CD4-positive, alpha-beta T cell treated with Interleukin-6 for 4 hours (primary cell): Measurements from ENCODE around the gene DBNDD1.

Source experiments
- DNase-seq: peaks from one replicate; pipeline ENCODE4 v3.0.0-alpha.2; 2020; ENCODE audit warnings: mixed read lengths

DBNDD1 gene

DNA sequence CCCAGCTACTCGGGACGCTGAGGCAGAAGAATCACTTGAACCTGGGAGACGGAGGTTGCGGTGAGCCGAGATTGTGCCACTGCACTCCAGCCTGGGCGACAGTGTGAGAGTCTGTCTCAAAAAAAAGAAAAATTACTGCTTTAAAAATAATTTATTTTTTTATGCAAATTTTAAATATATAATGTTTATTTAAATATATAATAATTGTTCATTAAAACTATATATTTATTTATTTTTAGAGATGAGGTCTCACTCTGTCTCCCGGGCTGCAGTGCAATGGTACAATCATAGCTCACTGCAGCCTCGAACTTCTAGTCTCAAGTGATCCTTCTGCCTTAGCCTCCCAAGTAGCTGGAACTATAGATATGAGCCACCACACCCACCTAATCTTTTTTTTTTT, 15.2 kb upstream of the DBNDD1 start:
- DNase-seq = no peak

DNA sequence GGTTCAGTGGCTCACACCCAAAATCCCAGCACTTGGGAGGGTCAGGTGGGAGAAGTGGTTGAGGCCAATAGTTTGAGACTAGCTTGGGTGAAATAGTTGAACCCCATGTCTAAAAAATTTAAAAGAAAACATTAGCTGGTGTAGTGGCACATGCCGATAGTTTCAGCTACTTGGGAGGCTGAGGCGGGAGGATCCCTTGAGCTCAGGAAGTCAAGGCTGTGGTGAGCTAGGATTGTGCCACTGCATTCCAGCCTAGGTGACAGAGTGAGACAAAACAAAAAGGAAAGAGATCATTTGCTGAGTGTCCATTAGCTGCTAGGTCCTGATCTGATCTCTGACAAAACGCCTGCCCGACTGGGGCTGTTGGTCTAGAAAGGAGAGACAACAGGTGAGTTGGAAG, 14.1 kb upstream of the DBNDD1 start:
- DNase-seq = no peak

DNA sequence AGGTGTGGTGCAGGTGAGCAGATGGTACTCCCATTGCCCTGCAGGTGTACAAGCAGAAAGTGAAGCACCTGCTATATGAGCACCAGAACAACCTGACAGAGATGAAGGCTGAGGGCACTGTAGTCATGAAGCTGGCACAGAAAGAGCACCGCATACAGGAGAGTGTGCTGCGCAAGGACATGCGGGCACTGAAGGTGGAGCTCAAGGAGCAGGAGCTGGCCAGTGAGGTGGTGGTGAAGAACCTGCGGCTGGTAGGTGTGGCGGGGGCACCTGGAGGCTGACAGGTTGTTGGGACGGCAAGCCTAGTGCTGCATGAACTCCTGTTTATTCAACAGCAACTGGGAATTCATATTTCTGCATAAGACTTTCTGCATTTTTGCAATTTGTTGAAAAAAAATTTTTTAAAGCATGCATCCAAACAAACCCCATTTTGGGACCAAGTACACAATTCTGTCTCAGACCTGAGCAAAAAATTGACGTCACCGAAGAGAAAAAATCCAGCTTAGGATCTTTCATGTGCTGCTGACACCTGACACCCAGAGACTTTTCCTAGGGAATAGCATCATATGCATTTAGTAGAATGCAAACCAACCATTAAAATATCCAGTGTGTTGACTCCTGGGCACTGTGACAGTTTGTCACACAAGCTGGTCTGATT, 13.5 kb upstream of the DBNDD1 start:
- DNase-seq = no peak

DNA sequence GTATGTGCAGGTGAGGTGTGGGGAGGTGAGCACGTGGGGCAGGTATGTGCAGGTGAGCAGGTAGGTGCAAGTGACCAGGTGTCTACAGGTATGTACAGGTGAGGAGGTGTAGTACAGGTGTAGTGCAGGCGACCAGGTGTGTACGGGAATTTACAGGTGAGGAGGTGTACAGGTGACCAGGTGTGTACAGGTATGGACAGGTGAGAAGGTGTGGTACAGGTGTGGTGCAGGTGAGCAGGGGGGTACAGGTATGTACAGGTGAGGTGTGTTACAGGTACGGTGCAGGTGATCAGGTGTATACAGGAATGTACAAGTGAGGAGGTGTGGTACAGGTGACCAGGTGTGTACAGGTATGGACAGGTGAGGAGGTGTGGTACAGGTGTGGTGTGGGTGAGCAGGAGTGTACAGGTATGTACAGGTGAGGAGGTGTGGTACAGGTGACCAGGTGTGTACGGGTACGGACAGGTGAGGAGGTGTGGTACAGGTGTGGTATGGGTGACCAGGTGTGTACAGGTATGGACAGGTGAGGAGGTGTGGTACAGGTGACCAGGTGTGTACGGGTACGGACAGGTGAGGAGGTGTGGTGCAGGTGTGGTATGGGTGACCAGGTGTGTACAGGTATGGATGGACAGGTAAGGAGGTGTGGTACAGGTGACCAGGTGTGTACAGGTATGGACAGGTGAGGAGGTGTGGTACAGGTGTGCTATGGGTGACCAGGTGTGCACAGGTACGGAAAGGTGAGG, 12.8 kb upstream of the DBNDD1 start:
- no peak for DNase-seq

DNA sequence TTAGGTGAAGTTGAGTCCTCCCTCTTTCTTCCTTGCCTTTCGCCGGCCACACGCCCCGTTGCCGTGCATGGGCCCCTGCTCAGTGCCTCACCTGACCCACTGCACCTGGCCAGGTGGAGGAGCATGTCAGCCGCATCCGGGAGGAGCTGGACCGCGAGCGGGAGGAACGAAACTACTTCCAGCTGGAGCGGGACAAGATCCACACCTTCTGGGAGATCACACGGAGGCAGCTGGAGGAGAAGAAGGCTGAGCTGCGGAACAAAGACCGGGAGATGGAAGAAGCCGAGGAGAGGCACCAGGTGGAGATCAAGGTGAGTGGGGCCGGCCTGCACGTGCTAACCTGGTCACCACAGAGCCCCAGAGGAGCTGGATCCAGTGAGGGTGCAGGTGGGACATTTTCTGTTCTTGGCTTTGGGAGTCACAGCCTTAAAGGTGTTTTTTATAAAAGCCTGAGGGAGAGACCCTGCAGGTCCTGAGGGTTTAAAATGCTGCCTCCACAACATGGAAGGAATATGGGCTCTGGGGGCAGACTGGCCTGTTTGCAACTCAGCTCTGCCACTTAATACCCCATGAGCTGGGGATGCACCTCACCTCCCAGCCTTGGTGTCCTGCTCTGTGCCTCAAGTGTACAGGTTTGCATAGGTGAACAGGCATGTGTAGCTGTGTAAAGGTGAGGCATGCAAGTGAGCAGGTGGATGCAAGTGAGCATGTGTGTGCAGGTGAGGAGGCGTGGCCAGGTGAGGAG, 12.1 kb upstream of the DBNDD1 start:
- DNase-seq = no peak

- no peak for DNase-seq
Measured at GRCh38 chr16:90028985-90029384, 9.7 kb upstream of the DBNDD1 start.

GRCh38 chr16:90027611-90028010, 8.4 kb upstream of the DBNDD1 start:
- DNase-seq = no peak

- DNase-seq = peak; percentile 16
Measured at GRCh38 chr16:90026135-90026534, 6.9 kb upstream of the DBNDD1 start.

GRCh38 chr16:90023078-90023447, 3.8 kb upstream of the DBNDD1 start:
- no peak for DNase-seq

- DNase-seq = peak; percentile 85
Measured at GRCh38 chr16:90022209-90023077, 3.2 kb upstream of the DBNDD1 start.

DNA sequence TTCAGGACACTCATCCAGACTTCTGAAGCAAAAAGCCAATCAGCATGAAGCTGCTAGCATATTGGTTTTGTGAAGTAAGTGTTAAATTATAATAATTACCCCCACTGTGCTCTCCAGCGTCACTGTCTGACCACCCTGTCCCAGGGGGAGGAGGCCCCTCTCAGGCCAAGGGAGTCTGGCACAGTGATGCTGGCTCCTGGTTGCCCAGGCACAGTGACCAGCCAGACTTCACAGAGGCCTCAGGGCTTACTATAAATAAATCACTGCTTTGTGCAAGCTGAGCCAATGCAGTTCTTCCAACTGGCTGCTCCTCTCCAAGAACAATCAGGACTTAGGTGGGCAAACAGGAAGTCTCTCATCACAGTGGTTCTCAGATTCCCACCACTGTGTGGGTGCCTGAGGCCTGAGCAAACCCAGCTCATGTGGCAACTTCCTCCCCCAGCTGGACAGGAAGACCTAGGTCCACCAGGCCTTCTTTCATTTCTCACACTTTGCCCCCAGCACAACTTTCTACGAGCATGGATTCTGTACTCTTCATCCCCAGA, 1.7 kb upstream of the DBNDD1 start:
- no peak for DNase-seq

GRCh38 chr16:90020260-90020837, 1.1 kb upstream of the DBNDD1 start:
- DNase-seq = no peak

- peak; percentile 73 for DNase-seq
Measured at GRCh38 chr16:90019543-90020259, 445 bp upstream of the DBNDD1 start.

- no peak for DNase-seq
Measured at GRCh38 chr16:90018297-90018651, 982 bp downstream of the DBNDD1 start.

DNA sequence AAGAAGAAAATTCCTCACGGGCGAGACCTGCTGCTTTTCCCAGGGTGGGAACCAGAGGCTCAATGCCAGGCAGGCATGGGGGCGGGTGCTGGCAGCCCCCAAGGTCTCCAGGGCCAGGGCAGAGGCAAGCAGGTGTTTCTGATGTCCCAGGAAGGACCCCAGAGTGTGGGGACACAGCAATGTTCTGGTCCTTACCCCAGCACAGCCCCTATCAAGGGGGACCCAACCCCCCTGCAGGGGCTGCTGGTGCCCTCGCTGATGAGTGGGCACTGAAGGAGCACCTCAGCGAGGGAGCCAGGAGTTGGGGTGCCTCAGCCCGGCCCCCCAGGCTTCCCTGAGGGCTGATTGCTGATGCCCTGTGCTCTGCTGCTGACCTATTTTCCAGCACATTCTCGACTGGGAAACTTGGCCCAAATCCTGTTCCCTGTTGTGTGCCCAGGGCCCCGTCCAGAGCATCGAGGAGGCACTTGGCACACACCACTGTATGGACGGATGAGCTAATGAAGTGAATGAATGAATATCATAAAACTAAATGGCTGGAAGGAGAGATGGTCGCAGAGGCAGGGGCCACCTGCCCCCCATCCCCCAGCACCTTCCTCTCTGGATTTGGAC, 2.8 kb downstream of the DBNDD1 start:
- no peak for DNase-seq

GRCh38 chr16:90015586-90016338, 3.5 kb downstream of the DBNDD1 start:
- DNase-seq = no peak

DNA sequence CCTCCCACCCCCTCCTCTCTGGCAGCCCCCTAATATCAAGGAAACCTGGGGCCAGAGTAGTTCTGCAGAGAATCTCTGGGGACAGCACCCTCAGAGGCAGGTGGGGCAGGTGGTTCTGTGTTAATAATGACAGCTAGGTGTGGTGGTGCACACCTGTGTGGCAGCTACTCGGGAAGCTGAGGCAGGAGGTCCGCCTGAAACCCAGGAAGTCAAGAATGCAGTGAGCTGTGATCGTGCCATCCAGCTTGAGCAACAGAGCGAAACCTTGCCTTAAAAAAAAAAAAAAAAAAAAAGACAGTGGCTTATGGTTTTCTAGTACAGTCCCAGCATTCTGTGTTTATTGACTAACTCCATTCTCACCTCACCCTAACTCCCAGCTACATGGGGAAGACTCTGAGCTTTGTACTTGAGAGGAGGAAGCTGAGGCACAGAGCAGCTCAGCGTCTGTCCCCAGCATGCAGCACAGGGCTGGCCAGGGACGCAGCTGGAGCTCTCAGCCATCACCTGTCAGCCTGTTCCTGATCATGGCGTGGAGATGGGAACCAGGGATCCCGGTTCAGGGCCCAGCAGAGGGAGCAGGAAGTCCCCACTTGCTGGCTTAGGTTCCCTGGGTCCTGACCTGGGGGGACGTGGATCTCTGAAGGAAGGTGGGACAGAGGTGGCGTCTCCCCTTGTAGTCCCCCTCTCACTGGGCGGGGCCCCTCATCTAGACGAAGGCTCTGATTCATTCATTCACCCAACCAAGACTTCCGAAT, 6.1 kb downstream of the DBNDD1 start:
- no peak for DNase-seq

DNA sequence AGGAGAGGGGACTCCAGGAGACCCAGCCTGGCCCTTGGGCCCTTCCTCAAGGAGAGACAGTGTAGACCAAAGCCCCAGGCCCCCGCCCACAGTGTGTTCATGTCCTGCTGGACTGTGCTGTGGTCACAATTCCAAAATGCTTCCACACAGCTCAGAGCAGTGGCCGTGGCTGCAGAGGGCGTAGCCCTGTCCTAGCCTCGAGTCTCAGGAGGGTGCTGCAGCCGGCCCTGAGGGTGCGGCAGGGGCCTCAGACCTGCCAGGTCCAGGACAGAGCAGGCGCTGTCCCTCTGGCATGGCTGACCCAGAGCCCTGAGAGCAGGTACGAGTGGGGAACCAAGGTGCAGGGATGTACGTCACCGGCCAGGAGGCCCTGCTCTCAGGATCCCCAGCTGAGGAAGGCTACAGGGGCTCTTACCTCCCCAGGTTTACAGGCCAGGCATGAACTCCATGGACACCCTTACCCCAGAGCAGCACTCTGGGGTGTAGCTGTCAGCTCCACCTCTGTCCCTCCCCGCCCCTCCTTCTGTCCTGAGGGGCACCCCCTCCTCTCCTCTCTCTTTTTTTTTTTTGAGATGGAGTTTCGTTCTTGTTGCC, 7.3 kb downstream of the DBNDD1 start:
- DNase-seq = no peak

GRCh38 chr16:90011508-90011819, 7.8 kb downstream of the DBNDD1 start:
- DNase-seq = no peak
